Measurements from ENCODE around the gene DPYD.

GRCh38 chr1:97082160-97082848 lies 838.5 kb downstream of the DPYD start:
- no peak for TF ChIP-seq ZFX (IDR thresholded peaks at IDR 0.05)
- TF ChIP-seq, protein P1, sequence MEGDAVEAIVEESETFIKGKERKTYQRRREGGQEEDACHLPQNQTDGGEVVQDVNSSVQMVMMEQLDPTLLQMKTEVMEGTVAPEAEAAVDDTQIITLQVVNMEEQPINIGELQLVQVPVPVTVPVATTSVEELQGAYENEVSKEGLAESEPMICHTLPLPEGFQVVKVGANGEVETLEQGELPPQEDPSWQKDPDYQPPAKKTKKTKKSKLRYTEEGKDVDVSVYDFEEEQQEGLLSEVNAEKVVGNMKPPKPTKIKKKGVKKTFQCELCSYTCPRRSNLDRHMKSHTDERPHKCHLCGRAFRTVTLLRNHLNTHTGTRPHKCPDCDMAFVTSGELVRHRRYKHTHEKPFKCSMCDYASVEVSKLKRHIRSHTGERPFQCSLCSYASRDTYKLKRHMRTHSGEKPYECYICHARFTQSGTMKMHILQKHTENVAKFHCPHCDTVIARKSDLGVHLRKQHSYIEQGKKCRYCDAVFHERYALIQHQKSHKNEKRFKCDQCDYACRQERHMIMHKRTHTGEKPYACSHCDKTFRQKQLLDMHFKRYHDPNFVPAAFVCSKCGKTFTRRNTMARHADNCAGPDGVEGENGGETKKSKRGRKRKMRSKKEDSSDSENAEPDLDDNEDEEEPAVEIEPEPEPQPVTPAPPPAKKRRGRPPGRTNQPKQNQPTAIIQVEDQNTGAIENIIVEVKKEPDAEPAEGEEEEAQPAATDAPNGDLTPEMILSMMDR (conservative IDR thresholded peaks at IDR 0.05): no peak

Measured in C4-2B (cell line).